H9 (cell line): ENCODE data around the gene VCAN. TPM values are rescaled to one million over a fixed set of nuclear protein-coding genes. Genes with fewer than 3 reads are reported as not detected.

Experiments
- DNase-seq: peaks from one replicate; pipeline ENCODE4 v3.0.0-alpha.2; 2017
- H2AFZ ChIP-seq: one replicate; pipeline ENCODE4 v1.6.1; 2013; ENCODE audit warnings: mild to moderate bottlenecking, low read length, control low read depth, moderate library complexity
- H2AK5ac ChIP-seq: 2 replicates; pipeline ENCODE4 v1.6.1; 2013; ENCODE audit warnings: low read length, control low read depth, mixed read lengths; ENCODE audit not compliant: insufficient read length
- H2BK120ac ChIP-seq: one replicate; pipeline ENCODE4 v1.6.1; 2013; ENCODE audit warnings: low read depth, mild to moderate bottlenecking, low read length, control low read depth, inconsistent platforms; ENCODE audit not compliant: poor library complexity, severe bottlenecking
- H2BK12ac ChIP-seq: 2 replicates; pipeline ENCODE4 v1.6.1; 2013; ENCODE audit warnings: low read length, control low read depth, mixed read lengths, low read depth; ENCODE audit not compliant: insufficient read length
- H2BK15ac ChIP-seq: 2 replicates; pipeline ENCODE4 v1.6.1; 2013; ENCODE audit warnings: low read depth, low read length, control low read depth
- H2BK20ac ChIP-seq: one replicate; pipeline ENCODE4 v1.6.1; 2013; ENCODE audit warnings: low read depth, mild to moderate bottlenecking, low read length, control low read depth, inconsistent platforms; ENCODE audit not compliant: poor library complexity, severe bottlenecking
- H2BK5ac ChIP-seq: 2 replicates; pipeline ENCODE4 v1.6.1; 2013; ENCODE audit warnings: low read length, control low read depth, mixed read lengths; ENCODE audit not compliant: insufficient read length
- H3K14ac ChIP-seq: 2 replicates; pipeline ENCODE4 v1.6.1; 2013; ENCODE audit warnings: low read length, control low read depth; ENCODE audit not compliant: insufficient read depth
- H3K18ac ChIP-seq: 2 replicates; pipeline ENCODE4 v1.6.1; 2013; ENCODE audit warnings: low read depth, mild to moderate bottlenecking, mixed read lengths, low read length, control low read depth; ENCODE audit not compliant: insufficient read length
- H3K23ac ChIP-seq: 2 replicates; pipeline ENCODE4 v1.6.1; 2013; ENCODE audit warnings: low read length, control low read depth, mixed read lengths, low read depth; ENCODE audit not compliant: insufficient read length
- H3K23me2 ChIP-seq: 2 replicates; pipeline ENCODE4 v1.6.1; 2013; ENCODE audit warnings: low read depth, mild to moderate bottlenecking, mixed read lengths, low read length, control low read depth; ENCODE audit not compliant: insufficient read length, poor library complexity, severe bottlenecking
- H3K27ac ChIP-seq: 2 replicates; pipeline ENCODE4 v1.5.1; 2013; ENCODE audit warnings: low read length, control low read depth, mixed read lengths, low read depth; ENCODE audit not compliant: insufficient read length
- H3K27me3 ChIP-seq: 2 replicates; pipeline ENCODE4 v1.6.1; 2013; ENCODE audit warnings: low read length, control low read depth, inconsistent platforms; ENCODE audit not compliant: insufficient read depth
- H3K4ac ChIP-seq: 2 replicates; pipeline ENCODE4 v1.6.1; 2013; ENCODE audit warnings: low read depth, mild to moderate bottlenecking, control low read depth, inconsistent platforms, low read length, moderate library complexity
- H3K4me1 ChIP-seq: 2 replicates; pipeline ENCODE4 v1.6.1; 2013; ENCODE audit warnings: low read length, control low read depth, inconsistent platforms; ENCODE audit not compliant: insufficient read depth
- H3K4me2 ChIP-seq: 2 replicates; pipeline ENCODE4 v1.6.1; 2013; ENCODE audit warnings: low read length, control low read depth, mixed read lengths; ENCODE audit not compliant: insufficient read length, insufficient read depth
- H3K56ac ChIP-seq: 2 replicates; pipeline ENCODE4 v1.6.1; 2013; ENCODE audit warnings: low read depth, mild to moderate bottlenecking, mixed read lengths, low read length, control low read depth; ENCODE audit not compliant: insufficient read length
- H3K79me1 ChIP-seq: 2 replicates; pipeline ENCODE4 v1.6.1; 2013; ENCODE audit warnings: low read depth, mild to moderate bottlenecking, moderate library complexity, low read length, control low read depth, inconsistent platforms; ENCODE audit not compliant: insufficient read depth, poor library complexity, severe bottlenecking
- H3K79me2 ChIP-seq: 2 replicates; pipeline ENCODE4 v1.6.1; 2013; ENCODE audit warnings: low read length, control low read depth, inconsistent platforms; ENCODE audit not compliant: insufficient read depth
- H3K9ac ChIP-seq: 2 replicates; pipeline ENCODE4 v1.6.1; 2013; ENCODE audit warnings: low read length, control low read depth, mixed read lengths; ENCODE audit not compliant: insufficient read length; ENCODE audit errors: extremely low read depth
- H3K9me3 ChIP-seq: one replicate; pipeline ENCODE4 v1.6.1; 2013; ENCODE audit warnings: low read depth, low read length, inconsistent platforms; ENCODE audit not compliant: control insufficient read depth
- H3T11ph ChIP-seq: one replicate; pipeline ENCODE4 v1.6.1; 2013; ENCODE audit warnings: mild to moderate bottlenecking, low read length, control low read depth, inconsistent platforms
- H4K20me1 ChIP-seq: one replicate; pipeline ENCODE4 v1.6.1; 2013; ENCODE audit not compliant: control insufficient read depth, insufficient read length, insufficient read depth
- H4K5ac ChIP-seq: 2 replicates; pipeline ENCODE4 v1.6.1; 2013; ENCODE audit warnings: low read depth, mild to moderate bottlenecking, mixed read lengths, low read length, control low read depth; ENCODE audit not compliant: insufficient read length
- H4K8ac ChIP-seq: replicated peaks from 2 replicates; pipeline ENCODE4 v1.6.1; 2013; ENCODE audit warnings: low read length, control low read depth, mixed read lengths, low read depth; ENCODE audit not compliant: insufficient read length
- H4K91ac ChIP-seq: 2 replicates; pipeline ENCODE4 v1.6.1; 2013; ENCODE audit warnings: low read depth, mild to moderate bottlenecking, moderate library complexity, mixed read lengths, low read length, control low read depth; ENCODE audit not compliant: insufficient read length
- H3K27ac Mint-ChIP-seq, 3 experiments: 2 replicates in 2 of 3; 3 replicates in 1 of 3; pipeline ENCODE4 v1.8.0; 2020 to 2021; ENCODE audit warnings: mixed read lengths in 3 of 3, mild to moderate bottlenecking in 1 of 3, moderate library complexity in 1 of 3
- H3K27me3 Mint-ChIP-seq: 2 replicates; pipeline ENCODE4 v1.8.0; 2021; ENCODE audit warnings: low read depth, mild to moderate bottlenecking, moderate library complexity, mixed read lengths
- H3K36me3 Mint-ChIP-seq, 3 experiments: 2 replicates in 2 of 3; 3 replicates in 1 of 3; pipeline ENCODE4 v1.8.0; 2020 to 2021; ENCODE audit warnings: low read depth in 3 of 3, mixed read lengths in 3 of 3; ENCODE audit not compliant: insufficient read depth in 1 of 3
- H3K4me1 Mint-ChIP-seq, 2 experiments: 2 replicates each; pipeline ENCODE4 v1.8.0; 2020; ENCODE audit warnings: mixed read lengths in 2 of 2
- H3K4me3 Mint-ChIP-seq, 2 experiments: 2 replicates in 1 of 2; 3 replicates in 1 of 2; pipeline ENCODE4 v1.8.0; 2020 to 2021; ENCODE audit warnings: mild to moderate bottlenecking in 2 of 2, mixed read lengths in 2 of 2, moderate library complexity in 1 of 2
- H3K9me3 Mint-ChIP-seq, 2 experiments: 2 replicates in 1 of 2; 3 replicates in 1 of 2; pipeline ENCODE4 v1.8.0; 2020; ENCODE audit warnings: mild to moderate bottlenecking in 2 of 2, mixed read lengths in 2 of 2, moderate library complexity in 1 of 2
- WGBS: extraction: QIAGEN DNeasy Blood & Tissue Kit; methylation state at CpG from one replicate; pipeline ENCODE4 v1.1.7; 2013; ENCODE audit warnings: missing lambda C conversion rate, low lambda C conversion rate, mixed read lengths; ENCODE audit not compliant: insufficient read length; ENCODE audit errors: extremely low coverage; 5-methylcytosine and 5-hydroxymethylcytosine counted together
- total RNA-seq: library from RNA; stranded (reverse); gene quantifications from 2 replicates; pipeline ENCODE4 v1.2.1, GENCODE V29; 2021
- TF ChIP-seq, protein P1 (sequence below): fragments of 200-600 bp; sonication (generic); conservative IDR thresholded peaks from 3 replicates; pipeline ENCODE4 v1.8.0; 2021; ENCODE audit warnings: antibody characterized with exemption, mild to moderate bottlenecking

Gene VCAN
- total RNA-seq, 1 experiment from 2014 or later: 278 TPM

DNA sequence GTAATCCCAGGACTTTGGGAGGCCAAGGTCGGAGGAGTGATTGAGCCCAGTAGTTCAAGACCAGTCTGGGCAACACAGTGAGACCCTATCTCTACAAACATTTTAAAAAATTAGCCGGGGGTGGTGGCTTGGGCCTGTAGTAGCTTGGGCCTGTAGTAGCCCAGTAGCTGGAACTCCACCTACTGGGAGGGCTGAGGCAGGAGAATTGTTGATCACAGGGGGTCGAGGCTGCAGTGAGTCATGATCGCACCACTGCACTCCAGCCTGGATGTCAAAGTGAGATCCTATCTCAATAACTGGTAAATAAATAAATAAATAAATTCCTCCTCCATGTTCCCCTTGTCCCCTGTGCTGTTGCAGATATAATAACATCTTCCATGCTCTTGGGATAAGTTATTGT, 14.3 kb downstream of the VCAN start:
- WGBS: no CpG with 5 or more reads among the region's 4 CpGs
- Histone ChIP-seq H2AFZ (no peak overlapping the region), H4K5ac (no peak overlapping the region), H2BK120ac (no peak overlapping the region), H4K8ac (no peak overlapping the region), H3K23ac (no peak overlapping the region), H3K9ac (no peak overlapping the region), H3K79me1 (no peaks in the 10 kb centered on the region), H2BK15ac (no peak overlapping the region), H3K27me3 (no peaks in the 10 kb centered on the region), H3T11ph (no peak overlapping the region), H4K20me1 (no peaks in the 10 kb centered on the region), H2AK5ac (no peak overlapping the region), H2BK5ac (no peak overlapping the region), H3K27ac (no peak overlapping the region), H3K9me3 (no peaks in the 10 kb centered on the region), H3K79me2 (peaks cover 9% of the 10 kb centered on the region; the same call in 1 of the 2 replicates), H3K56ac (no peak overlapping the region), H3K14ac (no peak overlapping the region), H2BK20ac (no peak overlapping the region), H2BK12ac (no peak overlapping the region), H4K91ac (no peak overlapping the region), H3K4me1 (no peaks in the 10 kb centered on the region), H3K4ac (no peak overlapping the region), H3K18ac (no peak overlapping the region), H3K4me2 (no peak overlapping the region), H3K23me2 (no peaks in the 10 kb centered on the region)
- Mint-ChIP-seq H3K9me3 (no peaks in the 10 kb centered on the region), H3K27me3 (no peaks in the 10 kb centered on the region), H3K4me1 (peaks cover 11 to 26% of the 10 kb centered on the region in 2 experiments), H3K4me3 (no peak overlapping the region), H3K36me3 (peaks cover 29 to 71% (median 40%) of the 10 kb centered on the region in 3 experiments), H3K27ac (no peak overlapping the region)
- DNase-seq: no peak
- TF ChIP-seq, protein P1, sequence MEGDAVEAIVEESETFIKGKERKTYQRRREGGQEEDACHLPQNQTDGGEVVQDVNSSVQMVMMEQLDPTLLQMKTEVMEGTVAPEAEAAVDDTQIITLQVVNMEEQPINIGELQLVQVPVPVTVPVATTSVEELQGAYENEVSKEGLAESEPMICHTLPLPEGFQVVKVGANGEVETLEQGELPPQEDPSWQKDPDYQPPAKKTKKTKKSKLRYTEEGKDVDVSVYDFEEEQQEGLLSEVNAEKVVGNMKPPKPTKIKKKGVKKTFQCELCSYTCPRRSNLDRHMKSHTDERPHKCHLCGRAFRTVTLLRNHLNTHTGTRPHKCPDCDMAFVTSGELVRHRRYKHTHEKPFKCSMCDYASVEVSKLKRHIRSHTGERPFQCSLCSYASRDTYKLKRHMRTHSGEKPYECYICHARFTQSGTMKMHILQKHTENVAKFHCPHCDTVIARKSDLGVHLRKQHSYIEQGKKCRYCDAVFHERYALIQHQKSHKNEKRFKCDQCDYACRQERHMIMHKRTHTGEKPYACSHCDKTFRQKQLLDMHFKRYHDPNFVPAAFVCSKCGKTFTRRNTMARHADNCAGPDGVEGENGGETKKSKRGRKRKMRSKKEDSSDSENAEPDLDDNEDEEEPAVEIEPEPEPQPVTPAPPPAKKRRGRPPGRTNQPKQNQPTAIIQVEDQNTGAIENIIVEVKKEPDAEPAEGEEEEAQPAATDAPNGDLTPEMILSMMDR: 0 out of 3 replicates have a peak, but pooled peaks have one; percentile 11
